Choroid plexus epithelial cell (primary cell): ENCODE results near the gene CBX4.

Experiments
- DNase-seq: peaks from one replicate; pipeline ENCODE4 v3.0.0-alpha.2; 2010; ENCODE audit warnings: low read depth
- H3K4me3 ChIP-seq: 2 replicates; pipeline ENCODE4 v1.5.1; 2011; ENCODE audit warnings: low read depth, mild to moderate bottlenecking, control low read depth, low read length, moderate library complexity
- CTCF ChIP-seq: conservative IDR thresholded peaks from 2 replicates; pipeline ENCODE4 v1.5.1; 2011; ENCODE audit warnings: low read depth, mild to moderate bottlenecking, control low read depth, inconsistent platforms, low read length, moderate library complexity

CBX4 gene

GRCh38 chr17:79786930-79787643 is 52.2 kb downstream of the CBX4 start:
- no peak overlapping the region for H3K4me3 ChIP-seq
- no peak for DNase-seq
- no peak for TF ChIP-seq CTCF

GRCh38 chr17:79785900-79786810 is 53.1 kb downstream of the CBX4 start:
- DNase-seq: no peak
- H3K4me3 ChIP-seq: no peak overlapping the region
- TF ChIP-seq CTCF: no peak

GRCh38 chr17:79785017-79785899 is 54.0 kb downstream of the CBX4 start:
- no peak for TF ChIP-seq CTCF
- no peak for DNase-seq
- no peak overlapping the region for H3K4me3 ChIP-seq

GRCh38 chr17:79784353-79785016 is 54.8 kb downstream of the CBX4 start:
- H3K4me3 ChIP-seq: no peak overlapping the region
- no peak for TF ChIP-seq CTCF
- DNase-seq: no peak

- no peak for TF ChIP-seq CTCF
- H3K4me3 ChIP-seq: no peak overlapping the region
- DNase-seq: no peak
Measured at GRCh38 chr17:79783891-79784290, 55.3 kb downstream of the CBX4 start.
